SK-N-SH (cell line): ENCODE measurements around the gene LUC7L2. TPM values are rescaled to one million over a fixed set of nuclear protein-coding genes. Genes with fewer than 3 reads are reported as not detected.

Source experiments
- CHD2 ChIP-seq: fragments of 150-350 bp; IDR thresholded peaks from 2 replicates; pipeline ENCODE4 v1.6.1; 2018; ENCODE audit warnings: low read length; ENCODE audit not compliant: partially characterized antibody
- ELF1 ChIP-seq: IDR thresholded peaks from 2 replicates; pipeline ENCODE4 v1.4.0; 2012
- EZH2phosphoT487 ChIP-seq: fragments of 200-600 bp; sonication (generic); IDR thresholded peaks from 2 replicates; pipeline ENCODE4 v1.6.1; 2017; ENCODE audit warnings: low read depth, mixed run types, mild to moderate bottlenecking, antibody characterized with exemption, moderate library complexity, borderline replicate concordance
- GABPA ChIP-seq: IDR thresholded peaks from 2 replicates; pipeline ENCODE4 v1.4.0; 2012; ENCODE audit warnings: low read depth, mild to moderate bottlenecking
- IRF3 ChIP-seq: fragments of 150-350 bp; IDR thresholded peaks from 2 replicates; pipeline ENCODE4 v1.6.1; 2016; ENCODE audit warnings: mild to moderate bottlenecking, low read depth, low read length
- JUND ChIP-seq: IDR thresholded peaks from 2 replicates; pipeline ENCODE4 v1.4.0; 2012
- MAX ChIP-seq: IDR thresholded peaks from 2 replicates; pipeline ENCODE4 v1.4.0; 2012; ENCODE audit warnings: low read depth
- MXI1 ChIP-seq: IDR thresholded peaks from 2 replicates; pipeline ENCODE4 v1.6.1; 2012; ENCODE audit warnings: mild to moderate bottlenecking, low read depth, low read length, improper control_type of control experiment
- NFIC ChIP-seq: IDR thresholded peaks from 2 replicates; pipeline ENCODE4 v1.4.0; 2012; ENCODE audit warnings: borderline replicate concordance
- PBX3 ChIP-seq: IDR thresholded peaks from 2 replicates; pipeline ENCODE4; 2012
- POLR2AphosphoS5 ChIP-seq: IDR thresholded peaks from 2 replicates; pipeline ENCODE4 v1.6.1; 2012; ENCODE audit warnings: low read depth, low read length
- RAD21 ChIP-seq: IDR thresholded peaks from 2 replicates; pipeline ENCODE4 v1.6.1; 2012; ENCODE audit warnings: mild to moderate bottlenecking, low read length
- RCOR1 ChIP-seq: fragments of 150-350 bp; IDR thresholded peaks from 2 replicates; pipeline ENCODE4 v1.6.1; 2017; ENCODE audit warnings: antibody characterized with exemption, low read length
- REST ChIP-seq: IDR thresholded peaks from 2 replicates; pipeline ENCODE4 v1.6.1; 2012; ENCODE audit warnings: mild to moderate bottlenecking, low read depth, low read length, moderate library complexity
- RFX5 ChIP-seq: IDR thresholded peaks from 2 replicates; pipeline ENCODE4 v1.6.1; 2012; ENCODE audit warnings: mild to moderate bottlenecking, improper control_type of control experiment, low read length
- RXRA ChIP-seq: IDR thresholded peaks from 2 replicates; pipeline ENCODE4 v1.4.0; 2012; ENCODE audit warnings: low read depth, mild to moderate bottlenecking, borderline replicate concordance
- SIN3A ChIP-seq: IDR thresholded peaks from 2 replicates; pipeline ENCODE4 v1.6.1; 2012; ENCODE audit warnings: low read depth, mild to moderate bottlenecking, low read length, moderate library complexity, borderline replicate concordance
- TEAD4 ChIP-seq: IDR thresholded peaks from 2 replicates; pipeline ENCODE4 v1.4.0; 2012; ENCODE audit warnings: mild to moderate bottlenecking, borderline replicate concordance; ENCODE audit not compliant: insufficient read depth
- USF2 ChIP-seq: fragments of 150-350 bp; IDR thresholded peaks from 2 replicates; pipeline ENCODE4 v1.6.1; 2017; ENCODE audit warnings: antibody characterized with exemption, low read length, low read depth, borderline replicate concordance
- YY1 ChIP-seq: IDR thresholded peaks from 2 replicates; pipeline ENCODE4 v1.4.0; 2012; ENCODE audit warnings: low read depth, mild to moderate bottlenecking
- ZBTB33 ChIP-seq: IDR thresholded peaks from 2 replicates; pipeline ENCODE4 v1.4.0; 2012; ENCODE audit warnings: low read depth, borderline replicate concordance
- polyA plus RNA-seq, 3 experiments: library from polyadenylated mRNA; depleted of rRNA; stranded (reverse); fragments of >200 nt; gene quantifications; 2 replicates each; pipeline ENCODE4 v1.2.3, GENCODE V29; 2012

Gene LUC7L2
- polyA plus RNA-seq, 1 of the 3 experiments (the other 2 are of a cell fraction) = 45.7 TPM

- TF ChIP-seq USF2 = peak; percentile 97
- TF ChIP-seq POLR2AphosphoS5 = peak; percentile 85; the same call in 1 of the 2 replicates
- peak; percentile 98 for TF ChIP-seq GABPA
- TF ChIP-seq RXRA = no peak; the same call in 1 of the 2 replicates
- peak; percentile 77 for TF ChIP-seq REST
- TF ChIP-seq IRF3 = no peak; the same call in 1 of the 2 replicates
- TF ChIP-seq EZH2phosphoT487 = no peak
- peak; percentile 23; the same call in 1 of the 2 replicates for TF ChIP-seq RAD21
- peak; percentile 72 for TF ChIP-seq RCOR1
- TF ChIP-seq ZBTB33 = peak; percentile 14; the same call in 1 of the 2 replicates
- peak; percentile 64; the same call in 1 of the 2 replicates for TF ChIP-seq SIN3A
- 0 out of 2 replicates have a peak, but pooled peaks have one; percentile 18 for TF ChIP-seq PBX3
- TF ChIP-seq MAX = peak; percentile 96
- peak; percentile 93 for TF ChIP-seq TEAD4
- TF ChIP-seq MXI1 = peak; percentile 89
- TF ChIP-seq ELF1 = peak; percentile 93
- TF ChIP-seq NFIC = no peak
- TF ChIP-seq JUND = no peak; the same call in 1 of the 2 replicates
- peak; percentile 87 for TF ChIP-seq RFX5
- TF ChIP-seq YY1 = peak; percentile 78; the same call in 1 of the 2 replicates
- peak; percentile 86 for TF ChIP-seq CHD2
Measured at GRCh38 chr7:139340037-139340807, 19.5 kb upstream of the LUC7L2 start (continued).
